OCI-LY1 (cell line): ENCODE measurements around the gene HDAC11.

Experiments used
- H2AFZ ChIP-seq: fragments of 200-600 bp; sonication (generic), shearing (Covaris generic); 2 replicates; pipeline ENCODE4 v1.6.0; 2014; ENCODE audit warnings: antibody characterized with exemption, mild to moderate bottlenecking, low read length
- H3F3A ChIP-seq: fragments of 200-600 bp; sonication (generic), shearing (Covaris generic); 2 replicates; pipeline ENCODE4 v1.6.0; 2014; ENCODE audit warnings: mild to moderate bottlenecking, antibody characterized with exemption, low read length, moderate library complexity; ENCODE audit not compliant: insufficient read depth
- H3K27ac ChIP-seq: fragments of 200-600 bp; sonication (generic); 2 replicates; pipeline ENCODE4 v1.5.1; 2014; ENCODE audit warnings: low read length, mixed run types, mild to moderate bottlenecking, low read depth; ENCODE audit not compliant: poor library complexity, severe bottlenecking
- H3K27me3 ChIP-seq: fragments of 200-600 bp; sonication (generic); 2 replicates; pipeline ENCODE4 v1.6.0; 2014; ENCODE audit warnings: antibody characterized with exemption, mild to moderate bottlenecking, low read length, moderate library complexity; ENCODE audit not compliant: insufficient read depth
- H3K36me3 ChIP-seq: fragments of 200-600 bp; sonication (generic); 2 replicates; pipeline ENCODE4 v1.6.1; 2014; ENCODE audit warnings: mild to moderate bottlenecking, antibody characterized with exemption, low read length, moderate library complexity, mixed read lengths; ENCODE audit not compliant: insufficient read depth
- H3K4me1 ChIP-seq: fragments of 200-600 bp; sonication (generic); 2 replicates; pipeline ENCODE4 v1.5.1; 2014; ENCODE audit warnings: mild to moderate bottlenecking, low read length, moderate library complexity; ENCODE audit not compliant: insufficient read depth, severe bottlenecking
- H3K4me2 ChIP-seq: fragments of 200-600 bp; sonication (generic), shearing (Covaris generic); 2 replicates; pipeline ENCODE4 v1.6.1; 2014; ENCODE audit warnings: low read length
- H3K4me3 ChIP-seq: fragments of 200-600 bp; sonication (generic); 2 replicates; pipeline ENCODE4 v1.5.1; 2014; ENCODE audit warnings: low read length, low read depth, mild to moderate bottlenecking, mixed read lengths; ENCODE audit not compliant: poor library complexity, severe bottlenecking
- H3K79me2 ChIP-seq: fragments of 200-600 bp; shearing (Covaris generic); 2 replicates; pipeline ENCODE4 v1.6.1; 2016; ENCODE audit warnings: mixed run types, low read length, mixed read lengths; ENCODE audit not compliant: insufficient read depth
- H3K9ac ChIP-seq: fragments of 200-600 bp; sonication (generic), shearing (Covaris generic); 2 replicates; pipeline ENCODE4 v1.6.1; 2014; ENCODE audit warnings: mild to moderate bottlenecking, low read length, mixed read lengths
- H3K9me2 ChIP-seq: fragments of 200-600 bp; sonication (generic), shearing (Covaris generic); 2 replicates; pipeline ENCODE4 v1.6.1; 2014; ENCODE audit warnings: low read depth, mild to moderate bottlenecking, low read length, mixed read lengths
- H3K9me3 ChIP-seq: fragments of 200-600 bp; shearing (Covaris generic); 2 replicates; pipeline ENCODE4 v1.6.1; 2014; ENCODE audit warnings: low read length, mixed read lengths
- H4K20me1 ChIP-seq: fragments of 200-600 bp; sonication (generic), shearing (Covaris generic); 2 replicates; pipeline ENCODE4 v1.6.0; 2016; ENCODE audit warnings: mild to moderate bottlenecking, low read length; ENCODE audit not compliant: insufficient read depth
- CTCF ChIP-seq: fragments of 200-600 bp; sonication (generic), shearing (Covaris generic); IDR thresholded peaks from 2 replicates; pipeline ENCODE4 v1.5.1; 2017; ENCODE audit warnings: mild to moderate bottlenecking, antibody characterized with exemption, low read length, moderate library complexity, mixed read lengths
- EZH2 ChIP-seq: fragments of 200-600 bp; sonication (generic), shearing (Covaris generic); IDR thresholded peaks from 2 replicates; pipeline ENCODE4 v1.8.0; 2017; ENCODE audit warnings: borderline replicate concordance, mixed run types, mild to moderate bottlenecking, antibody characterized with exemption, low read length, moderate library complexity, mixed read lengths

Gene HDAC11

GRCh38 chr3:13544951-13545651 is 65.0 kb downstream of the HDAC11 start:
- Histone ChIP-seq H4K20me1 (no peaks in the 10 kb centered on the region), H3K27ac (no peak overlapping the region), H3K9me2 (no peaks in the 10 kb centered on the region), H3K27me3 (0 out of 2 replicates have a peak, but pooled peaks cover 4% of the 10 kb centered on the region), H3K4me1 (no peaks in the 10 kb centered on the region), H3F3A (no peaks in the 10 kb centered on the region), H3K4me3 (no peak overlapping the region), H3K9me3 (no peaks in the 10 kb centered on the region), H3K36me3 (no peaks in the 10 kb centered on the region), H3K4me2 (no peak overlapping the region), H3K9ac (no peak overlapping the region), H2AFZ (no peak overlapping the region), H3K79me2 (no peaks in the 10 kb centered on the region)
- TF ChIP-seq EZH2 (no peak), CTCF (no peak)

- no peak overlapping the region for H3K4me3 ChIP-seq
- no peak overlapping the region for H3K9ac ChIP-seq
- no peaks in the 10 kb centered on the region for H3K4me1 ChIP-seq
- no peaks in the 10 kb centered on the region for H3K9me2 ChIP-seq
- no peaks in the 10 kb centered on the region for H3K36me3 ChIP-seq
- H2AFZ ChIP-seq, result no peak overlapping the region
- TF ChIP-seq CTCF, result no peak
- TF ChIP-seq EZH2, result no peak
- H3K4me2 ChIP-seq, result no peak overlapping the region
- H3K79me2 ChIP-seq, result no peaks in the 10 kb centered on the region
- H4K20me1 ChIP-seq, result no peaks in the 10 kb centered on the region
- 0 out of 2 replicates have a peak, but pooled peaks cover 4% of the 10 kb centered on the region for H3K27me3 ChIP-seq
- H3K9me3 ChIP-seq, result no peaks in the 10 kb centered on the region
- no peak overlapping the region for H3K27ac ChIP-seq
- no peaks in the 10 kb centered on the region for H3F3A ChIP-seq
Measured at GRCh38 chr3:13545952-13546454, 65.9 kb downstream of the HDAC11 start.

- H3K4me1 ChIP-seq, result no peaks in the 10 kb centered on the region
- no peaks in the 10 kb centered on the region for H3K36me3 ChIP-seq
- H3K4me3 ChIP-seq, result no peak overlapping the region
- H3K9me2 ChIP-seq, result no peaks in the 10 kb centered on the region
- 0 out of 2 replicates have a peak, but pooled peaks cover 4% of the 10 kb centered on the region for H3K27me3 ChIP-seq
- no peaks in the 10 kb centered on the region for H3K9me3 ChIP-seq
- no peaks in the 10 kb centered on the region for H3K79me2 ChIP-seq
- no peak overlapping the region for H3K27ac ChIP-seq
- no peak overlapping the region for H3K9ac ChIP-seq
- TF ChIP-seq EZH2 (no peak), CTCF (no peak)
- H2AFZ ChIP-seq, result no peak overlapping the region
- no peaks in the 10 kb centered on the region for H4K20me1 ChIP-seq
- no peaks in the 10 kb centered on the region for H3F3A ChIP-seq
- H3K4me2 ChIP-seq, result no peak overlapping the region
Measured at GRCh38 chr3:13546667-13547171, 66.6 kb downstream of the HDAC11 start.
